Mammary epithelial cell (primary cell): ENCODE measurements around the gene COP1.

ENCODE experiments used
- EZH2 ChIP-seq: IDR thresholded peaks from 2 replicates; pipeline ENCODE4 v1.6.1; 2012; ENCODE audit warnings: low read length, inconsistent platforms, borderline replicate concordance
- TF ChIP-seq, protein P1 (sequence below), 2 donors: IDR thresholded peaks in 1 of 2; conservative IDR thresholded peaks in 1 of 2; 2 replicates each; pipeline ENCODE4 v1.5.1; 2011 to 2012; ENCODE audit warnings: inconsistent platforms in 2 of 2, low read length in 2 of 2, mild to moderate bottlenecking in 2 of 2, control low read depth in 1 of 2, low read depth in 1 of 2; ENCODE audit not compliant: insufficient read depth in 1 of 2; ENCODE audit errors: extremely low read depth in 1 of 2

DNA sequence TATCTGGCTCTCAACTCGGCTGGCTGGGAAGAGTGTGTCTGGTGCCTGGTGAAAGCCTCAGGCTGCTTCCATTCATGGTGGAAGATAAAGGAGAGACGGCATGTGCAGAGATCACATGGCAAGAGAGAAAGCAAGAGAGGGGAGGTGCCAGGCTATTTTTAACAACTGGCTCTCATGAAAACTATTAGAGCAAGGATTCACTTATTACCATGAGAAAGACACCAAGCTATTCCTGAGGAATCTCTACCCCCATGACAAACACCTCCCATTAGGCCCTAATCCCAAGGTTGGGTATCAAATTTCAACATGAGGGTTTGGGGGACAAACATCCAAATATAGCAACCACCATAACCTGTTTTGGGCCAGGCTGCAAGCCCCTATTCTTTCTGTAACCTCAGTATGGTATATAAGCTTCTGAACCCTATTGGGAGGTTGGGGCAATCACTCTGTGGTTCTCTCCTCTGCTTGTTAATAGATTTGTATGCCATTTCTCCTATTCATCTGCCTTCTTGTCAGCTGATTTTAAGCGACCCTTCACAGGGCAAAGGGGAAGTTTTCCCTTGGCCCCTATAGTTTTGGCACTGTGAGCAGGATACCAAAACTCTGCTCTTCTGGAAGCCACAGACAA, 284.7 kb downstream of the COP1 start:
- TF ChIP-seq, protein P1, sequence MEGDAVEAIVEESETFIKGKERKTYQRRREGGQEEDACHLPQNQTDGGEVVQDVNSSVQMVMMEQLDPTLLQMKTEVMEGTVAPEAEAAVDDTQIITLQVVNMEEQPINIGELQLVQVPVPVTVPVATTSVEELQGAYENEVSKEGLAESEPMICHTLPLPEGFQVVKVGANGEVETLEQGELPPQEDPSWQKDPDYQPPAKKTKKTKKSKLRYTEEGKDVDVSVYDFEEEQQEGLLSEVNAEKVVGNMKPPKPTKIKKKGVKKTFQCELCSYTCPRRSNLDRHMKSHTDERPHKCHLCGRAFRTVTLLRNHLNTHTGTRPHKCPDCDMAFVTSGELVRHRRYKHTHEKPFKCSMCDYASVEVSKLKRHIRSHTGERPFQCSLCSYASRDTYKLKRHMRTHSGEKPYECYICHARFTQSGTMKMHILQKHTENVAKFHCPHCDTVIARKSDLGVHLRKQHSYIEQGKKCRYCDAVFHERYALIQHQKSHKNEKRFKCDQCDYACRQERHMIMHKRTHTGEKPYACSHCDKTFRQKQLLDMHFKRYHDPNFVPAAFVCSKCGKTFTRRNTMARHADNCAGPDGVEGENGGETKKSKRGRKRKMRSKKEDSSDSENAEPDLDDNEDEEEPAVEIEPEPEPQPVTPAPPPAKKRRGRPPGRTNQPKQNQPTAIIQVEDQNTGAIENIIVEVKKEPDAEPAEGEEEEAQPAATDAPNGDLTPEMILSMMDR (conservative IDR thresholded peaks at IDR 0.05 in 1 of 2, IDR thresholded peaks at IDR 0.05 in 1 of 2; ENCODE audit: extremely low read depth in 1 of 2, insufficient read depth in 1 of 2, low read depth in 1 of 2, low read length in 2 of 2): no peak
- no peak for TF ChIP-seq EZH2
